Epithelial cell of proximal tubule (primary cell): ENCODE measurements around the gene LMF2. TPM values are rescaled to one million over a fixed set of nuclear protein-coding genes. Genes with fewer than 3 reads are reported as not detected.

Experiments used
- DNase-seq: peaks from one replicate; pipeline ENCODE4 v3.0.0-alpha.2; 2011; ENCODE audit warnings: low read depth
- H3K4me3 ChIP-seq: 2 replicates; pipeline ENCODE4 v1.5.1; 2011; ENCODE audit warnings: low read depth, mild to moderate bottlenecking, low read length
- CTCF ChIP-seq: conservative IDR thresholded peaks from 2 replicates; pipeline ENCODE4 v1.5.1; 2012; ENCODE audit warnings: low read depth, mild to moderate bottlenecking, low read length
- total RNA-seq: library from RNA; depleted of rRNA; stranded (reverse); fragments of >200 nt; gene quantifications from 2 replicates; pipeline ENCODE4 v1.2.3, GENCODE V29; 2015

Gene LMF2
- total RNA-seq, 1 donor from 2014 or later = 69.2 TPM

GRCh38 chr22:50463188-50463900 lies 44.2 kb downstream of the LMF2 start:
- TF ChIP-seq CTCF = no peak
- H3K4me3 ChIP-seq = no peak overlapping the region
- DNase-seq = no peak

- DNase-seq = no peak
- no peak for TF ChIP-seq CTCF
- no peak overlapping the region for H3K4me3 ChIP-seq
These were observed 45.4 kb downstream of the LMF2 start for GRCh38 chr22:50461979-50462540.

- no peak for TF ChIP-seq CTCF
- H3K4me3 ChIP-seq = no peak overlapping the region
- DNase-seq = no peak
These were observed 46.0 kb downstream of the LMF2 start for GRCh38 chr22:50461536-50461935.

- TF ChIP-seq CTCF = no peak
- no peak overlapping the region for H3K4me3 ChIP-seq
- no peak for DNase-seq
These were observed 46.6 kb downstream of the LMF2 start for GRCh38 chr22:50460938-50461337.

GRCh38 chr22:50459496-50460140 lies 47.9 kb downstream of the LMF2 start:
- no peak overlapping the region for H3K4me3 ChIP-seq
- no peak for TF ChIP-seq CTCF
- DNase-seq = no peak

- DNase-seq = no peak
- no peak for TF ChIP-seq CTCF
- no peak overlapping the region for H3K4me3 ChIP-seq
These were observed 48.5 kb downstream of the LMF2 start for GRCh38 chr22:50459016-50459415.
